PFSK-1 (cell line): ENCODE data around the gene NISCH.

ENCODE experiments used
- POLR2AphosphoS5 ChIP-seq: IDR thresholded peaks from 2 replicates; pipeline ENCODE4 v1.6.1; 2012; ENCODE audit warnings: low read depth, mild to moderate bottlenecking, control low read depth, low read length, moderate library complexity
- SIN3A ChIP-seq: IDR thresholded peaks from 2 replicates; pipeline ENCODE4 v1.6.1; 2012; ENCODE audit warnings: mild to moderate bottlenecking, low read length, moderate library complexity, borderline replicate concordance; ENCODE audit not compliant: insufficient read depth
- TAF1 ChIP-seq: IDR thresholded peaks from 2 replicates; pipeline ENCODE4 v1.6.1; 2012; ENCODE audit warnings: low read length, control low read depth, borderline replicate concordance; ENCODE audit not compliant: insufficient read depth
- TF ChIP-seq, protein P1 (sequence below), 2 experiments: IDR thresholded peaks; 2 replicates each; pipeline versions ENCODE4 v1.6.1 to v1.8.0; 2011 to 2012; ENCODE audit warnings: low read depth in 2 of 2, low read length in 2 of 2, control low read depth in 1 of 2, inconsistent platforms in 1 of 2, mild to moderate bottlenecking in 1 of 2, moderate library complexity in 1 of 2; ENCODE audit not compliant: insufficient read depth in 1 of 2

DNA sequence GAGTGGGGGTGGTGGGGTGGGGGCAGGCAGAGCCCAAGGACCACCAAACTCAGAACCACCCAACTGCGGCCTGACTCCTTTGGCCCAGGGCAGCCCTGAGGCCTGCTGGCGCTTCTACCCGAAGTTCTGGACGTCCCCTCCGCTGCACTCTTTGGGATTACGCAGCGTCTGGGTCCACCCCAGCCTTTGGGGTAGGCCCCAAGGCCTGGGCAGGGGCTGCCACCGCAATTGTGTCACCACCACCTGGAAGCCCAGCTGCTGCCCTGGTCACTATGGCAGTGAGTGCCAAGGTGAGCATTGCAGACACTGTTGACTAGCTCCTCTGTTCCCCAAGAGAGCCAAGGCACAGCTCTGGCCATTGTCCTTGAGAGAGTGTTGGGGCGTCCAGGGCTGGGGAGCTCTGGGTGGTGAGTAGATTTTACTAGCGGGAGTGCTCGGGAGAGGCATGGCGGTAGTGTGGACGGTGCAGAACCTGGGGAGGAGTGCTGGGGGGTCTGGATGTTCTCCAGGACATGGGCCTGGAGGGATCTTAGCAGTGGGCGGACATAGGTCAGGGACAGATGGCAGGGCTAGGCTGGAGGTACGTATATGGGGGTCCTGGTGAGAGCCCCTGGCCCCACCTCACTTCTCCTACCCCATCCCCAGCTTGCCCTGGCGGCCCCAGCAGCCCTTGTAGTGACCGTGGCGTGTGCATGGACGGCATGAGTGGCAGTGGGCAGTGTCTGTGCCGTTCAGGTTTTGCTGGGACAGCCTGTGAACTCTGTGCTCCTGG lies 65.5 kb downstream of the NISCH start:
- no peak for TF ChIP-seq POLR2AphosphoS5
- TF ChIP-seq, protein P1, sequence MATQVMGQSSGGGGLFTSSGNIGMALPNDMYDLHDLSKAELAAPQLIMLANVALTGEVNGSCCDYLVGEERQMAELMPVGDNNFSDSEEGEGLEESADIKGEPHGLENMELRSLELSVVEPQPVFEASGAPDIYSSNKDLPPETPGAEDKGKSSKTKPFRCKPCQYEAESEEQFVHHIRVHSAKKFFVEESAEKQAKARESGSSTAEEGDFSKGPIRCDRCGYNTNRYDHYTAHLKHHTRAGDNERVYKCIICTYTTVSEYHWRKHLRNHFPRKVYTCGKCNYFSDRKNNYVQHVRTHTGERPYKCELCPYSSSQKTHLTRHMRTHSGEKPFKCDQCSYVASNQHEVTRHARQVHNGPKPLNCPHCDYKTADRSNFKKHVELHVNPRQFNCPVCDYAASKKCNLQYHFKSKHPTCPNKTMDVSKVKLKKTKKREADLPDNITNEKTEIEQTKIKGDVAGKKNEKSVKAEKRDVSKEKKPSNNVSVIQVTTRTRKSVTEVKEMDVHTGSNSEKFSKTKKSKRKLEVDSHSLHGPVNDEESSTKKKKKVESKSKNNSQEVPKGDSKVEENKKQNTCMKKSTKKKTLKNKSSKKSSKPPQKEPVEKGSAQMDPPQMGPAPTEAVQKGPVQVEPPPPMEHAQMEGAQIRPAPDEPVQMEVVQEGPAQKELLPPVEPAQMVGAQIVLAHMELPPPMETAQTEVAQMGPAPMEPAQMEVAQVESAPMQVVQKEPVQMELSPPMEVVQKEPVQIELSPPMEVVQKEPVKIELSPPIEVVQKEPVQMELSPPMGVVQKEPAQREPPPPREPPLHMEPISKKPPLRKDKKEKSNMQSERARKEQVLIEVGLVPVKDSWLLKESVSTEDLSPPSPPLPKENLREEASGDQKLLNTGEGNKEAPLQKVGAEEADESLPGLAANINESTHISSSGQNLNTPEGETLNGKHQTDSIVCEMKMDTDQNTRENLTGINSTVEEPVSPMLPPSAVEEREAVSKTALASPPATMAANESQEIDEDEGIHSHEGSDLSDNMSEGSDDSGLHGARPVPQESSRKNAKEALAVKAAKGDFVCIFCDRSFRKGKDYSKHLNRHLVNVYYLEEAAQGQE (IDR thresholded peaks at IDR 0.05; ENCODE audit: insufficient read depth in 1 of 2, low read depth in 2 of 2, low read length in 2 of 2), result no peak
- no peak for TF ChIP-seq TAF1
- TF ChIP-seq SIN3A, result no peak
